Panc1 (cell line): ENCODE results near the gene ILK. TPM values are rescaled to one million over a fixed set of nuclear protein-coding genes. Genes with fewer than 3 reads are reported as not detected.

Experiments used
- ATAC-seq: fragments of 200-7000 bp; cut with Tn5 transposase; 2 replicates; pipeline ENCODE4 v1.9.1; 2020; ENCODE audit warnings: mild to moderate bottlenecking, moderate library complexity
- BruUV-seq: library from RNA; stranded (reverse); fragments of 400-500 nt; replicated peaks from 2 replicates; lab custom pipeline; 2021; lab: Mats Ljungman, UMichigan
- CTCF ChIA-PET: fragments of 300-600 bp; sonication (Branson Sonifier 250); formaldehyde crosslinking; loops from one replicate; lab custom pipeline; 2022; ENCODE audit warnings: antibody characterized with exemption; lab: Charles Lee
- POLR2A ChIA-PET: fragments of 300-600 bp; sonication (Branson Sonifier 250); formaldehyde crosslinking; loops from one replicate; lab custom pipeline; 2022; ENCODE audit warnings: antibody characterized with exemption; lab: Charles Lee
- DNase-seq: peaks from one replicate; pipeline ENCODE4 v3.0.0-alpha.2; 2010; ENCODE audit warnings: low read depth, low spot score
- H3K27ac ChIP-seq: 2 replicates; pipeline ENCODE4 v1.5.1; 2011; ENCODE audit warnings: mild to moderate bottlenecking, low read length, inconsistent platforms
- H3K27me3 ChIP-seq: fragments of 200-500 bp; sonication (Bioruptor generic); 2 replicates; pipeline ENCODE4 v1.6.0; 2014; ENCODE audit warnings: low read length, inconsistent platforms; ENCODE audit not compliant: control insufficient read depth, insufficient read depth
- H3K36me3 ChIP-seq: fragments of 200-500 bp; sonication (Bioruptor generic); 2 replicates; pipeline ENCODE4 v1.5.1; 2014; ENCODE audit warnings: inconsistent platforms, mild to moderate bottlenecking, low read length, moderate library complexity; ENCODE audit not compliant: control insufficient read depth, insufficient read depth
- H3K4me1 ChIP-seq: 2 replicates; pipeline ENCODE4 v1.5.1; 2011; ENCODE audit warnings: inconsistent platforms, mild to moderate bottlenecking, low read length, moderate library complexity; ENCODE audit not compliant: control insufficient read depth, insufficient read depth
- H3K4me3 ChIP-seq, 2 experiments: 2 replicates each; pipeline ENCODE4 v1.5.1; 2011 to 2012; ENCODE audit warnings: low read depth in 2 of 2, low read length in 2 of 2, mild to moderate bottlenecking in 2 of 2, inconsistent platforms in 1 of 2, moderate library complexity in 1 of 2
- H3K9me3 ChIP-seq: fragments of 200-500 bp; sonication (Bioruptor generic); 2 replicates; pipeline ENCODE4 v1.5.1; 2014; ENCODE audit warnings: low read depth, mild to moderate bottlenecking, inconsistent platforms, low read length, moderate library complexity; ENCODE audit not compliant: control insufficient read depth, insufficient read depth
- CTCF ChIP-seq: fragments of 450-650 bp; IDR thresholded peaks from 2 replicates; pipeline ENCODE4 v1.5.1; 2017; ENCODE audit warnings: mild to moderate bottlenecking
- SIN3A ChIP-seq: IDR thresholded peaks from 2 replicates; pipeline ENCODE4 v1.6.1; 2012; ENCODE audit warnings: low read depth, mild to moderate bottlenecking, low read length, moderate library complexity, borderline replicate concordance; ENCODE audit not compliant: insufficient read depth
- TCF7L2 ChIP-seq: IDR thresholded peaks from 2 replicates; pipeline ENCODE4 v1.6.1; 2011; ENCODE audit warnings: mild to moderate bottlenecking, low read depth, low read length, inconsistent platforms
- in situ Hi-C: cut with HindIII; loops from 2 replicates; pipeline ENCODE4 v1.10.0; 2016; ENCODE audit warnings: low sequenced_read_pairs, low pct_unique_long_range_greater_than_20kb
- intact Hi-C: fragments of 100-400 bp; cut with micrococcal nuclease; formaldehyde crosslinking; loops from one replicate; pipeline ENCODE4 v1.10.0; 2022; ENCODE audit not compliant: unreplicated experiment
- total RNA-seq: library from RNA; stranded (reverse); gene quantifications from one replicate; pipeline ENCODE4 v1.2.1, GENCODE V29; 2021; ENCODE audit not compliant: unreplicated experiment

Gene ILK
- total RNA-seq, 1 experiment from 2014 or later = 204 TPM

- Histone ChIP-seq H3K4me1 (peaks cover 46% of the 10 kb centered on the region), H3K9me3 (no peaks in the 10 kb centered on the region), H3K36me3 (peaks cover 29% of the 10 kb centered on the region), H3K27ac (peak overlapping the region; percentile 87), H3K27me3 (no peaks in the 10 kb centered on the region), H3K4me3 (peak overlapping the region; percentile 57 to 94)
- in situ Hi-C loops (no loop called here), intact Hi-C loops (loop anchor here (5.0 kb wide), 1 partner anchor 72 kb away; the partner anchor contains the start of gene MRPL17)
- POLR2A ChIA-PET = no interaction called here
- CTCF ChIA-PET = no interaction called here
- DNase-seq (no peak), ATAC-seq (no peak)
- no TSS peak for BruUV-seq
- TF ChIP-seq CTCF = no peak
- 0 out of 2 replicates have a peak, but pooled peaks have one; percentile 25 for TF ChIP-seq SIN3A
Measured at GRCh38 chr11:6610591-6610990, 7.0 kb downstream of the ILK start.

DNA sequence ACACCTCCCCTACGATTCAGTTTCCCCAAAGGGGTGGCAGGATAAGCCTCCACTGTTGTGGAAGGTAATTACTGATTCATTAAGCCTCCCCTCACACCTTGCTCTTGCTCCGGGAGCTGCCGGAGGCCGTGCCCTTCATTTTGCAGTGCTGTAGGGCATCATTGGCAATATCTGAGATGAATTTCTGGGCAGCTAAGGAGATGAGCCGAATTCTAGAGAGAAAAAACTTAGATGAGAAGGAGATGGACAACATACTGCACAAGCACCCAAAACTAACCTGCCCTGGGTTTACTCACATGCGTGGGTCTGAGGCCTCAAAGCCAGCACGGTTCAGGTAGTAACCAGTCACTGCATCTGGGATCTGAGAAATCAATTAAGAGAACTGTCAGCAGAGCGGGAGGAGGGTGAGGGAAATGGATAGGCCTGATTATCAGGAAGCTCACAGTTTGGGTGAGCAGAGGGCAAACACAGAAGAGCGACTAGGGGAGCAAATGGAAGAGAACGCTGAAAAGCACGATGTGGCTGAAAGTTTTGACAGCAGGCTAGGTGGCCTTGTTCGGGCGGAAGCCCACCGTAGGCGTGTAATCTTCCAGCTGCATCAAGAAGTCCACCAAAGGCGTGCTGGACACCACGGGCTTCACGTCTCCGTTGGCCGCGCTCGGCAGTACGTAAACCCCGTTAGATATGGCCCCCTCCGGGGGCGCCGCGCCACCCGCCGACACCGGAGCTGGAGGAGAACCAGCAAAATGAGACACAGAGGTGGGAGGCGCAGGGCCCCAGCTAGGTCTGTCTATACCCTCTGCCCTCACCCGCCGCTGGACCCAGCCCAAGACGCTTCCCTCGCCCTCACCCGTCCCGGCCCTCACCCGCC, 7.8 kb downstream of the ILK start:
- TF ChIP-seq CTCF (no peak), SIN3A (0 out of 2 replicates have a peak, but pooled peaks have one; percentile 27)
- Histone ChIP-seq H3K27ac (peak overlapping the region; percentile 87), H3K4me1 (peaks cover 39% of the 10 kb centered on the region), H3K4me3 (peak overlapping the region; percentile 57 to 94), H3K27me3 (no peaks in the 10 kb centered on the region), H3K36me3 (peaks cover 29% of the 10 kb centered on the region), H3K9me3 (no peaks in the 10 kb centered on the region)
- ChIA-PET CTCF (interaction anchor here (1.0 to 1.8 kb wide), 2 partner anchors 24 to 72 kb away, joined by 3 to 4 read pairs; partner anchors contain the start of gene MRPL17), POLR2A (interaction anchor here (0.5 to 0.6 kb wide), 2 partner anchors 66 to 232 kb away, joined by 3 to 4 read pairs; no protein-coding TSS in a partner anchor)
- in situ Hi-C loops (no loop called here), intact Hi-C loops (loop anchor here (5.0 kb wide), 1 partner anchor 71 kb away; the partner anchor contains the start of gene MRPL17)
- BruUV-seq = TSS peak; percentile 64
- peak; percentile 52 for ATAC-seq
- no peak for DNase-seq

DNA sequence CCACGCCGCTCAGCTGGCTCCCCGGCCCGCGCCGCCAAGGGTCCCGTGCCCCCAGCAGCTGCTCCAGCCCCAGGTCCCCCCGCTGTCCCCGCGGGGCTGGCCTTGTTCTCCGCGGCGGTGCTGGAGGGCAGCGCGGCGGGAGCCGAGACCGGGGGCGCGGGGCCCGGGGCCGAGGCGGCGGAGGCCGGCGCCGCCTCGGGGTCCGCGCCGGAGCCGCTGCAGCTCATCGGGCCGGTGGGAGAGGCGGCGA, 8.3 kb downstream of the ILK start:
- Histone ChIP-seq H3K4me3 (peak overlapping the region; percentile 57 to 94), H3K27me3 (no peaks in the 10 kb centered on the region), H3K27ac (peak overlapping the region; percentile 87), H3K36me3 (peaks cover 29% of the 10 kb centered on the region), H3K9me3 (no peaks in the 10 kb centered on the region), H3K4me1 (peaks cover 33% of the 10 kb centered on the region)
- BruUV-seq = no TSS peak
- intact Hi-C loops = loop anchor here (5.0 kb wide), 1 partner anchor 70 kb away; the partner anchor contains the start of gene MRPL17
- no peak for DNase-seq
- in situ Hi-C loops = no loop called here
- TF ChIP-seq CTCF (no peak), TCF7L2 (peak; percentile 7; the same call in 1 of the 2 replicates)
- ATAC-seq = no peak
- POLR2A ChIA-PET = interaction anchor here (0.5 to 0.6 kb wide), 2 partner anchors 65 to 233 kb away, joined by 3 to 4 read pairs; no protein-coding TSS in a partner anchor
- CTCF ChIA-PET = interaction anchor here (1.0 to 1.8 kb wide), 2 partner anchors 24 to 71 kb away, joined by 3 to 4 read pairs; partner anchors contain the start of gene MRPL17
